ENCODE data around the gene HARS1.

DNA sequence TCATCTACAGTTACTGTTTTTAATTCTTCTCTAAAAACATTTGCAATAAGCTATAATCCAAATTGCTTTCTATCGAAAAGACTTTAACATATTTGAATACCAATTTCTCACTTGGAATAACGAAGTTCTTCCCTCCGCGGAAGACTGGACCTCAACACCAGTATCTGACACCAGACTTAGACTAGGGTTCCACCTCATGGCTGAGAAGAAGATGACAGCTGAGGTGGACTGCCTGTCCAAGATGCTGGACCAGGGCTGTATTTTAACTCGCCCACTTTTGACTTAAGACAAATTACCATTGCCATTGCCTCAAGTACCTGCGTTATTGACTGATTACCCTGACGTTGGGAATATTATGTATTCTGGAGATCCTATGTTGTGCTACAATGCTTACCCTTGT lies 43.2 kb upstream of the HARS1 start:
- TF ChIP-seq, protein P1, sequence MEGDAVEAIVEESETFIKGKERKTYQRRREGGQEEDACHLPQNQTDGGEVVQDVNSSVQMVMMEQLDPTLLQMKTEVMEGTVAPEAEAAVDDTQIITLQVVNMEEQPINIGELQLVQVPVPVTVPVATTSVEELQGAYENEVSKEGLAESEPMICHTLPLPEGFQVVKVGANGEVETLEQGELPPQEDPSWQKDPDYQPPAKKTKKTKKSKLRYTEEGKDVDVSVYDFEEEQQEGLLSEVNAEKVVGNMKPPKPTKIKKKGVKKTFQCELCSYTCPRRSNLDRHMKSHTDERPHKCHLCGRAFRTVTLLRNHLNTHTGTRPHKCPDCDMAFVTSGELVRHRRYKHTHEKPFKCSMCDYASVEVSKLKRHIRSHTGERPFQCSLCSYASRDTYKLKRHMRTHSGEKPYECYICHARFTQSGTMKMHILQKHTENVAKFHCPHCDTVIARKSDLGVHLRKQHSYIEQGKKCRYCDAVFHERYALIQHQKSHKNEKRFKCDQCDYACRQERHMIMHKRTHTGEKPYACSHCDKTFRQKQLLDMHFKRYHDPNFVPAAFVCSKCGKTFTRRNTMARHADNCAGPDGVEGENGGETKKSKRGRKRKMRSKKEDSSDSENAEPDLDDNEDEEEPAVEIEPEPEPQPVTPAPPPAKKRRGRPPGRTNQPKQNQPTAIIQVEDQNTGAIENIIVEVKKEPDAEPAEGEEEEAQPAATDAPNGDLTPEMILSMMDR (IDR thresholded peaks at IDR 0.05; ENCODE audit: low read depth, low read length): no peak
- TF ChIP-seq EZH2phosphoT487 (IDR thresholded peaks at IDR 0.05; ENCODE audit: low read depth): no peak
